Measurements from ENCODE around the gene ACTL8.

Gene ACTL8

GRCh38 chr1:17874231-17874630 lies 119.1 kb downstream of the ACTL8 start:
- DNase-seq (ENCODE audit: low read depth, low spot score): no peak
- H3K36me3 ChIP-seq (ENCODE audit: insufficient read depth, insufficient read length, low read length): no peaks in the 10 kb centered on the region
- H3K9me3 ChIP-seq (ENCODE audit: insufficient read depth, low read length): no peaks in the 10 kb centered on the region
- peaks cover 3% of the 10 kb centered on the region for H3K27me3 ChIP-seq (ENCODE audit: insufficient read depth, insufficient read length)
- TF ChIP-seq SUZ12 (IDR thresholded peaks at IDR 0.05; ENCODE audit: extremely low read depth, insufficient read depth, insufficient read length) (no peak), YY1 (IDR thresholded peaks at IDR 0.05; ENCODE audit: insufficient read depth, insufficient read length) (no peak), ZNF274 (IDR thresholded peaks at IDR 0.05; ENCODE audit: low read depth, low read length) (no peak)
- no peak overlapping the region for H3K4me3 ChIP-seq (ENCODE audit: insufficient read length, low read depth)
- H3K9ac ChIP-seq (ENCODE audit: insufficient read length, low read depth): no peak overlapping the region
- peaks cover 2% of the 10 kb centered on the region for H3K4me1 ChIP-seq (ENCODE audit: insufficient read depth, insufficient read length)

DNA sequence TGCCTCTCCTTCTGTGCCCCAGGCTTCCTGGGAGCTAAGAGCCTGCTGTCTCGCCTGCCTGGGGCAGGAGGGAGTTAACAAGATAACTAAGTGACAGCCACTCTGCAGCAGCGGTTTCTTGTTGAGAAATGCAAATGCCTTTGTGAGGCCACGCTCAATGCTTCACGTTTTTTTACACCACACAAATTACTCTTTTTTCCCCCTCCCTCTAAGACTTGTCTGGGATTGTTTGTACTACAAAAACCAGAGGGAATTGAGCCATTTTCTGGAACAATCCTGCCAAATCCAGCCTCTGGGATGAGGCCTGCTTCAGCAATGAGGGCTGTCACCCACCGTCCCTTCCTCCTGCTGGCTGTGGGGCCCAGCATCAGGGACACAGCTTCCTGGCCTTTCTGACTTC lies 119.6 kb downstream of the ACTL8 start:
- TF ChIP-seq SUZ12 (IDR thresholded peaks at IDR 0.05; ENCODE audit: extremely low read depth, insufficient read depth, insufficient read length) (no peak), YY1 (IDR thresholded peaks at IDR 0.05; ENCODE audit: insufficient read depth, insufficient read length) (no peak), ZNF274 (IDR thresholded peaks at IDR 0.05; ENCODE audit: low read depth, low read length) (no peak)
- DNase-seq (ENCODE audit: low read depth, low spot score): no peak
- H3K4me1 ChIP-seq (ENCODE audit: insufficient read depth, insufficient read length): peaks cover 2% of the 10 kb centered on the region
- no peak overlapping the region for H3K4me3 ChIP-seq (ENCODE audit: insufficient read length, low read depth)
- H3K9ac ChIP-seq (ENCODE audit: insufficient read length, low read depth): peak overlapping the region; percentile 42
- peaks cover 6% of the 10 kb centered on the region for H3K27me3 ChIP-seq (ENCODE audit: insufficient read depth, insufficient read length)
- H3K9me3 ChIP-seq (ENCODE audit: insufficient read depth, low read length): no peaks in the 10 kb centered on the region
- H3K36me3 ChIP-seq (ENCODE audit: insufficient read depth, insufficient read length, low read length): no peaks in the 10 kb centered on the region

GRCh38 chr1:17875171-17875881 lies 120.2 kb downstream of the ACTL8 start:
- Histone ChIP-seq H3K27me3 (ENCODE audit: insufficient read depth, insufficient read length) (peaks cover 7% of the 10 kb centered on the region), H3K4me1 (ENCODE audit: insufficient read depth, insufficient read length) (peaks cover 2% of the 10 kb centered on the region), H3K9ac (ENCODE audit: insufficient read length, low read depth) (peak overlapping the region; percentile 42), H3K9me3 (ENCODE audit: insufficient read depth, low read length) (no peaks in the 10 kb centered on the region), H3K4me3 (ENCODE audit: insufficient read length, low read depth) (no peak overlapping the region), H3K36me3 (ENCODE audit: insufficient read depth, insufficient read length, low read length) (no peaks in the 10 kb centered on the region)
- no peak for DNase-seq (ENCODE audit: low read depth, low spot score)
- TF ChIP-seq ZNF274 (IDR thresholded peaks at IDR 0.05; ENCODE audit: low read depth, low read length): no peak

GRCh38 chr1:17875882-17876280 lies 120.7 kb downstream of the ACTL8 start:
- TF ChIP-seq YY1 (IDR thresholded peaks at IDR 0.05; ENCODE audit: insufficient read depth, insufficient read length) (no peak), SUZ12 (IDR thresholded peaks at IDR 0.05; ENCODE audit: extremely low read depth, insufficient read depth, insufficient read length) (no peak), ZNF274 (IDR thresholded peaks at IDR 0.05; ENCODE audit: low read depth, low read length) (no peak)
- Histone ChIP-seq H3K4me3 (ENCODE audit: insufficient read length, low read depth) (no peak overlapping the region), H3K9me3 (ENCODE audit: insufficient read depth, low read length) (no peaks in the 10 kb centered on the region), H3K9ac (ENCODE audit: insufficient read length, low read depth) (no peak overlapping the region), H3K36me3 (ENCODE audit: insufficient read depth, insufficient read length, low read length) (no peaks in the 10 kb centered on the region), H3K4me1 (ENCODE audit: insufficient read depth, insufficient read length) (peaks cover 2% of the 10 kb centered on the region), H3K27me3 (ENCODE audit: insufficient read depth, insufficient read length) (peaks cover 7% of the 10 kb centered on the region)
- no peak for DNase-seq (ENCODE audit: low read depth, low spot score)

All from NT2/D1 (cell line).